Activated naive CD4-positive, alpha-beta T cell treated with anti-CD3 and anti-CD28 coated beads, Interleukin-2, amount 50 U/mL, for 24 hours (primary cell): Measurements from ENCODE around the gene OLFM1.

Source experiments
- H3K27ac Mint-ChIP-seq: one replicate; pipeline ENCODE4 v1.8.0; 2021; ENCODE audit warnings: mild to moderate bottlenecking, mixed read lengths
- H3K27me3 Mint-ChIP-seq: one replicate; pipeline ENCODE4 v1.8.0; 2021; ENCODE audit warnings: mixed read lengths
- H3K36me3 Mint-ChIP-seq: one replicate; pipeline ENCODE4 v1.8.0; 2021; ENCODE audit warnings: mixed read lengths
- H3K4me1 Mint-ChIP-seq: one replicate; pipeline ENCODE4 v1.8.0; 2021; ENCODE audit warnings: mixed read lengths
- H3K4me3 Mint-ChIP-seq: one replicate; pipeline ENCODE4 v1.8.0; 2021; ENCODE audit warnings: mild to moderate bottlenecking, mixed read lengths
- H3K9me3 Mint-ChIP-seq: one replicate; pipeline ENCODE4 v1.8.0; 2021; ENCODE audit warnings: mixed read lengths

OLFM1 gene

GRCh38 chr9:135079676-135080075 is 7.8 kb upstream of the OLFM1 start:
- Mint-ChIP-seq H3K27ac (no peak overlapping the region), H3K9me3 (no peaks in the 10 kb centered on the region), H3K4me3 (no peak overlapping the region), H3K36me3 (no peaks in the 10 kb centered on the region), H3K27me3 (peaks cover 20% of the 10 kb centered on the region), H3K4me1 (no peaks in the 10 kb centered on the region)

DNA sequence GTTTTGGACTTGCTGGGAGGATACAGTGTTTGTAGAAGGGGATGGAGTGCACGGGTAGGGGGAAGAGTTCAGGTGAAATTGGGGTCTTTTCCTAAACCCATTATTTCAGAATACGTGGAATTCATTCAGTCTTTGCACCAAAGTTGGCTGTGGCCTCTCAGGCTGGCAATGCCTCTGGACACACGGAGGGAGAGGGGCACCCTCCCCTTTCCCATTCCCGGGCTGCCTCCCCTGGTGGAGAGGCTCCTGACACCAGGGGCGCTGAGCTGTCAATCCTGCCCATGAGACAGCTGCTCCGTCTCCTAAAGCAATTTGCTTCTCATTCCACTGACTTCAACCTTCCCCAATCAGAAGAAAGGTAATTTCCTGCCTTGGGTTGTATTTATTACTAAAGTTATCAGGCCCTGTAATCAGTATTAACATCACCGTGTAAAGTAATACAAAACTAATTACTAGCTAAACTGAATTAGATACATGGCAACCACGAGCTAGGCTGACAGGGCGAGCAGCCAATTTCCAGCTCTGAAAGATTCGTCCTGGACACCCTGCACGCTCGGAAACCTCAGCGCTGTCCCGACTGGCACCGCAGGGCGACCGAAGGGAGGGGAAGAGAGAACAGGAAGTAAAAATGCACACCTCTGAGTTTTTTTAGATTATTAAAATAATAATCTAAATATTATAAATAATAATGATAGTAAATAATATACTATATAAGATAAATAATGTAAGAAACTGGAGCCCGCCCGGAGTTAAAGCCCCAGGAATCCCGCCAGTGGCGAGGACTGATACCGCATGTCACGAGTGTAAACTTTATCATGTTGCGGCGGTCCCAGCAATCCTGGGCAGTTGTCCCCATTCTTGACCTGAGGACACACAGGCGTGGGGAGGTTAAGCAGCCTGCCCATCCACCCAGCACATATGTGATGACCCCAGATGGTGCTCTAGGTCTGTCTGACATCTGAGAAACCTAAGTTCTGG is 6.9 kb upstream of the OLFM1 start:
- Mint-ChIP-seq H3K9me3 (no peaks in the 10 kb centered on the region), H3K4me3 (no peak overlapping the region), H3K36me3 (no peaks in the 10 kb centered on the region), H3K27ac (no peak overlapping the region), H3K27me3 (peaks cover 22% of the 10 kb centered on the region), H3K4me1 (no peaks in the 10 kb centered on the region)

GRCh38 chr9:135081264-135081660 is 6.2 kb upstream of the OLFM1 start:
- H3K9me3 Mint-ChIP-seq = no peaks in the 10 kb centered on the region
- no peak overlapping the region for H3K27ac Mint-ChIP-seq
- H3K4me3 Mint-ChIP-seq = no peak overlapping the region
- H3K27me3 Mint-ChIP-seq = peaks cover 26% of the 10 kb centered on the region
- no peaks in the 10 kb centered on the region for H3K36me3 Mint-ChIP-seq
- H3K4me1 Mint-ChIP-seq = peaks cover 4% of the 10 kb centered on the region

DNA sequence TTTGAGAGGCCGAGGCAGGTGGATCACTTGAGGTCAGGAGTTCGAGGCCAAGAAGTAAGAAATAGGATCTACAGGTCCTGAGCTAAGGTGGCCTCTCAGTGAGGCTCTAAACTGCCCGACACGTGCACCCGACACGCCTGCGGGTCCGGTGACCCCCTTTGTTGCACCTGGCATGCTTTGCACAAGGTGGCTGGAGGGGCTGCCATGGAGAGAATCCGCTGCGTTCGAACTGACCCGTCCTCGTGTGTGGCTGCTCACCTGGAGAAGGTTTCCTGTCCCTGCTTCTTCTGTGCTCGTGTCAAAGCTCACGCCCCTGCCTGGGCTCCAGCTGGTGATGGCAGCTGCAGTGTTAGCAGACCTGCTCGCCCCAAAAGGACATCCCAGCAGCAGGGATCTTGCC is 5.7 kb upstream of the OLFM1 start:
- no peak overlapping the region for H3K27ac Mint-ChIP-seq

GRCh38 chr9:135082536-135082935 is 4.9 kb upstream of the OLFM1 start:
- no peak overlapping the region for H3K4me3 Mint-ChIP-seq
- no peak overlapping the region for H3K27ac Mint-ChIP-seq
- H3K36me3 Mint-ChIP-seq = no peaks in the 10 kb centered on the region
- H3K27me3 Mint-ChIP-seq = peaks cover 23% of the 10 kb centered on the region
- no peaks in the 10 kb centered on the region for H3K9me3 Mint-ChIP-seq
- peaks cover 5% of the 10 kb centered on the region for H3K4me1 Mint-ChIP-seq

More for the DNA sequence above, 5.7 kb upstream of the OLFM1 start:
- Mint-ChIP-seq H3K9me3 (no peaks in the 10 kb centered on the region), H3K36me3 (no peaks in the 10 kb centered on the region), H3K4me3 (no peak overlapping the region), H3K27me3 (peaks cover 23% of the 10 kb centered on the region), H3K4me1 (peaks cover 5% of the 10 kb centered on the region)

DNA sequence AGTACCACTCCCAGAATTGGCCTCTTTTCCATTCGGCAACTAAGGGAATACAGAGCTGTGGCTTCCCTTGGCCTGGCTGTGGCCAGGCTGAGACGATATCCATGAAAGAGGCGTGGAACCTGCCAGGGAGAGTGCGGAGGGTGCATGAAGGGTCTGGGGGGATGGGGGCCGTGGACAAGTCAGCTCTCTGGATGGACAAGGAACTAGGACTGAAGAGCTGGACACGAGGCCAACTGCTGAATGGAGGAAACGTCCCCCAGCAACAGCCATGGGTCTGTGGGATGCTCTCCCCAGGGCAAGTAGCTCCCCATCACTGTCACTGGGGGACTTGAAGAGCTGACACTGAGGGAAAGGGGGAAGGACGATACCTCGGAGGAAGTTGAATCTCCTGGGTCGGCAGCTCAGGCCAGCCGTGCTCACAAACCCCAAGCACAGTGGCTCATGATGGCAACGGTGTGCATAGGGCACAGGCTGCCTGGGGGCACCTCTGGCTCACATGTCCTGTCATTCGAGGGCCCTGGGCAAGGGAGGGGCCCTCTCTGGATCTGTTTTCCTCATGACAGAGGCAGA is 4.1 kb upstream of the OLFM1 start:
- no peak overlapping the region for H3K27ac Mint-ChIP-seq
- peaks cover 21% of the 10 kb centered on the region for H3K27me3 Mint-ChIP-seq
- H3K4me3 Mint-ChIP-seq = no peak overlapping the region
- H3K4me1 Mint-ChIP-seq = peaks cover 5% of the 10 kb centered on the region
- no peaks in the 10 kb centered on the region for H3K9me3 Mint-ChIP-seq
- H3K36me3 Mint-ChIP-seq = no peaks in the 10 kb centered on the region

DNA sequence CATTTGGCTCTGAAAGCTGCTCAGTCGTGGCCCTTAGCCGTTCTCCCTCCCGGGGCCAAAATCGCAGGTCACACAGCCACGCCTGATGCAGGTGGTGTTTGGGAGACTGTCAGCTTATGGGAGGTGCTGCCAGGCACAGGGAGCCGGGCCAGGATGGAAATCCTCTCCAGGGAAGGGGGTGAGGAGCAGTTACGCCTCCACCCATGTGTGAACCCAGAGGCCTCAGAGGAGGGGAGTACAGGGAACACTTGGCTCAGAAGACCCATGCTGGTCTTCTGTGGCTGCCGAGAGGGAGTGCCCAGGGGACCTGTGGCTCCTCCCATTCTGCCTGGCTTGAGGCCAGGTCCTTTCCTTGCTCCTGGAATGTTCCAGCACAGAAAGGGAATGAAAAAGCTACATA is 3.6 kb upstream of the OLFM1 start:
- H3K4me3 Mint-ChIP-seq = no peak overlapping the region
- peaks cover 5% of the 10 kb centered on the region for H3K4me1 Mint-ChIP-seq
- no peak overlapping the region for H3K27ac Mint-ChIP-seq
- no peaks in the 10 kb centered on the region for H3K36me3 Mint-ChIP-seq
- peaks cover 21% of the 10 kb centered on the region for H3K27me3 Mint-ChIP-seq
- no peaks in the 10 kb centered on the region for H3K9me3 Mint-ChIP-seq

- H3K36me3 Mint-ChIP-seq = no peaks in the 10 kb centered on the region
- H3K9me3 Mint-ChIP-seq = no peaks in the 10 kb centered on the region
- H3K27ac Mint-ChIP-seq = no peak overlapping the region
- H3K27me3 Mint-ChIP-seq = peaks cover 22% of the 10 kb centered on the region
- no peak overlapping the region for H3K4me3 Mint-ChIP-seq
- peaks cover 5% of the 10 kb centered on the region for H3K4me1 Mint-ChIP-seq
Observed at GRCh38 chr9:135084262-135084661, 3.2 kb upstream of the OLFM1 start.

DNA sequence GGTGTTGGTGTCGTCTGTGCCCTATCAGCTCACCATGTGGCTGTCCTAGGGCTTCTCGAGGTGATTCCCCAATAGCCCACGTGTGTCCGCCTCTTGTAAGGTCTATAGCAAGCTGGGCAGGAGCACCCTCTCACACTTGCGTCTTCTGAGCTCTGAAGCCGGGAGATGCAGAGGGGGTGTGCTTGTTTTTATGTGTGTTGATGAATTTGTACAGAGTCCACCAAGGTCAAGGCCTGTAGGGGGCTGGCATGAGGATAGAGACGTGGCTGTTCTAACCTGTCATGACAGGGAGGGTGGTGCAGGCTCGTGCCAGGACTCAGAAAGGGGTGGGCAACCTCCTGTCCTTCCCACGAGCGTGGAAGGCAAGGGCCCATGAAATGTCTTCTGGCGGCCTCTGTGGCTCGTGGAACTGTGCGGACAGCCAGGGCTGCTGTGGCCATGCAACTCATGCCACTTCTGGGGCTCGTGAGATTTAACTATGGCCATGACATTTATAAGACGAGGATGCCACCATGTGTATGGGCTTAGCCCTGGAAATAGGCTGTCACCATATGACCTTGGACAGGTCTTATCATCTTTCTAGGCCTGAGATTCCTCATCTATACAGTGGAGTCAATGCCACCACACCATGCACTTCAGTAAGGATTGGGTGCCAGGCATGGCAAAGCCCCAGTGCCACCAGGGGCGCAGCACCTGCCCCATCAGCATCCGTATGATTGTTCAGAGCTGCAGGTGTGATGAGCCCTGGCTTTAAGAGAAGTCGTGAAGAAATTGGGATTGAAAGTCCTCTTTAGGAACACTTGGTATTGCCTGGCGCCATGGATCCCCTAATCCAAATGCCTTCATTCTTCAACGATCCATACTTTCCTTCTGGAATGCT is 2.3 kb upstream of the OLFM1 start:
- Mint-ChIP-seq H3K27me3 (peaks cover 27% of the 10 kb centered on the region), H3K4me3 (no peak overlapping the region), H3K4me1 (peaks cover 5% of the 10 kb centered on the region), H3K36me3 (no peaks in the 10 kb centered on the region), H3K27ac (no peak overlapping the region), H3K9me3 (no peaks in the 10 kb centered on the region)

DNA sequence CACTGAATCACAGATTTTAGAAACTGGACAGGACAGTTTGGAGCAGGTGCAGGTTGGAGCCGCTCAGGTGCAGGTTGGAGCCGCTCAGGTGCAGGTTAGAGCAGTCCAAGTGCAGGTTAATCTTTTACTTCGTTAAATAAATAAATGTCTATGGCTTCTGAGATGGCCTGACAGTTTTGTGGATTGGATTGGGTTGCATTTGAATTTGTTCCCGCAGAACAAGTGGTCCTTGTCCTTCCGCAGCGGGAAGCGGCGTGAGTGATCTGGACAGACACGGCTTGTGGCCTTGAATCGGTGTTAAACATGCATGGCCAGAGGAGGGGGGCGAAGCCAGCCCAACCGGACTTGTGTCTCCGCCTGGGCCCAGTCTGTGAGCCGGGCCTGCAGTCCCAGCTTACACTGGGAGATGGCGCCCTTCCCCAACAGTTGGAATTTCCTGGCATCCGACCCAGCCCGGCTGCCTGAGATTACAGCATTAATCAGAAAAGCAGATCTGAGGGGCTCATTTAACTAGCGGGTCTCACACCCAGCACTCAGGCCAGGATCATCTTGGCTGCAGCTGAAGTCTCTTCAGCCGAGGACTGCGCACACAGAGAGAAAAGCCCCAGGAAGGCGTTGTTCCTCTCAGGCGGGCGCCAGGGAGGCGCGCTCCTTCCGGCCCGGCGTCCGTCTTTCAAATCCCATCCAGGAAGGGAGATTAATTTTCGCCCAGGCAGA is 1.5 kb upstream of the OLFM1 start:
- H3K27me3 Mint-ChIP-seq = peaks cover 29% of the 10 kb centered on the region

GRCh38 chr9:135086597-135087488 is 625 bp upstream of the OLFM1 start:
- no peak overlapping the region for H3K4me3 Mint-ChIP-seq
- no peaks in the 10 kb centered on the region for H3K36me3 Mint-ChIP-seq
- peaks cover 5% of the 10 kb centered on the region for H3K4me1 Mint-ChIP-seq
- H3K27ac Mint-ChIP-seq = no peak overlapping the region
- H3K9me3 Mint-ChIP-seq = no peaks in the 10 kb centered on the region
- peaks cover 31% of the 10 kb centered on the region for H3K27me3 Mint-ChIP-seq

More for the DNA sequence above, 1.5 kb upstream of the OLFM1 start:
- no peaks in the 10 kb centered on the region for H3K9me3 Mint-ChIP-seq
- H3K36me3 Mint-ChIP-seq = no peaks in the 10 kb centered on the region
- peak overlapping the region; percentile 68 for H3K27ac Mint-ChIP-seq
- H3K4me1 Mint-ChIP-seq = peaks cover 5% of the 10 kb centered on the region
- H3K4me3 Mint-ChIP-seq = peak overlapping the region; percentile 19

- no peaks in the 10 kb centered on the region for H3K36me3 Mint-ChIP-seq
- H3K9me3 Mint-ChIP-seq = no peaks in the 10 kb centered on the region
- no peak overlapping the region for H3K27ac Mint-ChIP-seq
- H3K27me3 Mint-ChIP-seq = peaks cover 30% of the 10 kb centered on the region
- H3K4me1 Mint-ChIP-seq = peaks cover 5% of the 10 kb centered on the region
- H3K4me3 Mint-ChIP-seq = no peak overlapping the region
Observed at GRCh38 chr9:135087899-135088347, 455 bp downstream of the OLFM1 start.

- no peaks in the 10 kb centered on the region for H3K36me3 Mint-ChIP-seq
- H3K27me3 Mint-ChIP-seq = peaks cover 31% of the 10 kb centered on the region
- no peaks in the 10 kb centered on the region for H3K9me3 Mint-ChIP-seq
- H3K4me1 Mint-ChIP-seq = peaks cover 5% of the 10 kb centered on the region
- H3K27ac Mint-ChIP-seq = no peak overlapping the region
- no peak overlapping the region for H3K4me3 Mint-ChIP-seq
Observed at GRCh38 chr9:135088348-135088978, 995 bp downstream of the OLFM1 start.
